Vagina (tissue), 2 donors: Measurements from ENCODE around the gene PLGRKT.

ENCODE experiments used
- POLR2A ChIP-seq, 2 donors: fragments of 450-650 bp; IDR thresholded peaks; one replicate each; pipeline ENCODE4 v1.6.1; 2017; ENCODE audit warnings: antibody characterized with exemption in 2 of 2, mild to moderate bottlenecking in 2 of 2, moderate library complexity in 2 of 2
- POLR2AphosphoS5 ChIP-seq, 2 donors: sonication (generic); formaldehyde crosslinking; IDR thresholded peaks; one replicate each; pipeline ENCODE4 v1.9.0; 2017; ENCODE audit warnings: antibody characterized with exemption in 2 of 2, mild to moderate bottlenecking in 2 of 2, low read depth in 1 of 2; ENCODE audit not compliant: insufficient read depth in 1 of 2
- TF ChIP-seq, protein P1 (sequence below), 3 experiments: fragments of 450-650 bp in 2 of 3; fragments of 200-600 bp in 1 of 3; sonication (generic) in 1 of 3; IDR thresholded peaks; one replicate each; pipeline ENCODE4 v1.5.1; 2017 to 2019; ENCODE audit warnings: antibody characterized with exemption in 3 of 3, mild to moderate bottlenecking in 2 of 3, moderate library complexity in 2 of 3

- TF ChIP-seq, protein P1, sequence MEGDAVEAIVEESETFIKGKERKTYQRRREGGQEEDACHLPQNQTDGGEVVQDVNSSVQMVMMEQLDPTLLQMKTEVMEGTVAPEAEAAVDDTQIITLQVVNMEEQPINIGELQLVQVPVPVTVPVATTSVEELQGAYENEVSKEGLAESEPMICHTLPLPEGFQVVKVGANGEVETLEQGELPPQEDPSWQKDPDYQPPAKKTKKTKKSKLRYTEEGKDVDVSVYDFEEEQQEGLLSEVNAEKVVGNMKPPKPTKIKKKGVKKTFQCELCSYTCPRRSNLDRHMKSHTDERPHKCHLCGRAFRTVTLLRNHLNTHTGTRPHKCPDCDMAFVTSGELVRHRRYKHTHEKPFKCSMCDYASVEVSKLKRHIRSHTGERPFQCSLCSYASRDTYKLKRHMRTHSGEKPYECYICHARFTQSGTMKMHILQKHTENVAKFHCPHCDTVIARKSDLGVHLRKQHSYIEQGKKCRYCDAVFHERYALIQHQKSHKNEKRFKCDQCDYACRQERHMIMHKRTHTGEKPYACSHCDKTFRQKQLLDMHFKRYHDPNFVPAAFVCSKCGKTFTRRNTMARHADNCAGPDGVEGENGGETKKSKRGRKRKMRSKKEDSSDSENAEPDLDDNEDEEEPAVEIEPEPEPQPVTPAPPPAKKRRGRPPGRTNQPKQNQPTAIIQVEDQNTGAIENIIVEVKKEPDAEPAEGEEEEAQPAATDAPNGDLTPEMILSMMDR (IDR thresholded peaks at IDR 0.05) = no peak
- TF ChIP-seq POLR2A (IDR thresholded peaks at IDR 0.05) (no peak), POLR2AphosphoS5 (IDR thresholded peaks at IDR 0.05; ENCODE audit: insufficient read depth in 1 of 2, low read depth in 1 of 2) (no peak)
Observed at GRCh38 chr9:5352637-5353248, 85.0 kb downstream of the PLGRKT start.
